K562 (cell line): ENCODE data around the gene CCDC160. TPM values are rescaled to one million over a fixed set of nuclear protein-coding genes. Genes with fewer than 3 reads are reported as not detected.

ENCODE experiments used
- ATAC-seq: fragments of 200-7000 bp; cut with Tn5 transposase; 3 replicates; pipeline ENCODE4 v1.9.1; 2020; ENCODE audit warnings: moderate library complexity
- BruUV-seq: library from RNA; stranded (reverse); fragments of 400-500 nt; replicated peaks from 2 replicates; lab custom pipeline; 2021; lab: Mats Ljungman, UMichigan
- CTCF ChIA-PET: fragments of 300-600 bp; formaldehyde crosslinking; extraction: SDS; loops from one replicate; lab custom pipeline; 2021; ENCODE audit warnings: low intra/inter-chr PET ratio; lab: Yijun Ruan, JAX
- POLR2A ChIA-PET: fragments of 300-600, 350-650 bp; sonication (Branson Sonifier 250); formaldehyde crosslinking; extraction: SDS; loops from one replicate; lab custom pipeline; 2021; ENCODE audit warnings: antibody characterized with exemption, inconsistent platforms; lab: Yijun Ruan, JAX
- DNase-seq, 4 experiments: peaks; one replicate each; pipeline versions ENCODE4 v3.0.0 to v3.0.0-alpha.2; 2011 to 2018; ENCODE audit warnings: low spot score in 3 of 4, mixed read lengths in 3 of 4; ENCODE audit errors: extremely low read depth in 1 of 4
- FAIRE-seq: peaks from 2 replicates; lab custom pipeline; 2011; peaks lifted over from hg19 to GRCh38; lab: Jason Lieb, UNC
- H2AFZ ChIP-seq: 2 replicates; pipeline ENCODE4 v1.6.0; 2011; ENCODE audit warnings: low read depth, low read length, control low read depth, inconsistent platforms
- H3K27ac ChIP-seq: fragments of 200-600 bp; 3 replicates; pipeline ENCODE4 v1.8.0; 2011; ENCODE audit warnings: low read depth, mild to moderate bottlenecking, control low read depth, inconsistent platforms, low read length, moderate library complexity, mixed read lengths; ENCODE audit errors: extremely low read depth
- H3K27me3 ChIP-seq, 2 experiments: fragments of 300-600 bp in 1 of 2; 2 replicates in 1 of 2; 3 replicates in 1 of 2; pipeline versions ENCODE4 v1.6.0 to v1.8.0; 2011; ENCODE audit warnings: inconsistent platforms in 2 of 2, low read length in 2 of 2, mild to moderate bottlenecking in 1 of 2, mixed read lengths in 1 of 2, moderate library complexity in 1 of 2; ENCODE audit not compliant: control insufficient read depth in 2 of 2, insufficient read depth in 2 of 2
- H3K36me3 ChIP-seq: fragments of 300-600 bp; 3 replicates; pipeline ENCODE4 v1.8.0; 2011; ENCODE audit warnings: mild to moderate bottlenecking, low read length, inconsistent platforms; ENCODE audit not compliant: control insufficient read depth, insufficient read depth
- H3K4me1 ChIP-seq, 2 experiments: fragments of 200-600 bp in 1 of 2; replicated peaks in 1 of 2; 2 replicates in 1 of 2; 3 replicates in 1 of 2; pipeline versions ENCODE4 v1.5.1 to v1.8.0; 2011; ENCODE audit warnings: inconsistent platforms in 2 of 2, low read length in 2 of 2, mild to moderate bottlenecking in 1 of 2, mixed read lengths in 1 of 2, moderate library complexity in 1 of 2; ENCODE audit not compliant: control insufficient read depth in 2 of 2, insufficient read depth in 2 of 2
- H3K4me2 ChIP-seq: 2 replicates; pipeline ENCODE4 v1.6.1; 2011; ENCODE audit warnings: low read length, control low read depth, inconsistent platforms, mixed read lengths; ENCODE audit not compliant: insufficient read depth
- H3K4me3 ChIP-seq: fragments of 200-600 bp; sonication (generic), shearing (Covaris generic); 2 replicates; pipeline ENCODE4 v1.5.1; 2016; ENCODE audit warnings: control low read depth, inconsistent platforms
- H3K79me2 ChIP-seq: fragments of 200-600 bp; 3 replicates; pipeline ENCODE4 v1.8.0; 2011; ENCODE audit warnings: low read length, inconsistent platforms; ENCODE audit not compliant: control insufficient read depth, insufficient read depth
- H3K9ac ChIP-seq, 2 experiments: 2 replicates each; pipeline versions ENCODE4 v1.6.0 to v1.6.1; 2011; ENCODE audit warnings: low read depth in 2 of 2, low read length in 2 of 2, control low read depth in 1 of 2, inconsistent platforms in 1 of 2, mild to moderate bottlenecking in 1 of 2, mixed read lengths in 1 of 2; ENCODE audit not compliant: insufficient read depth in 1 of 2
- H3K9me1 ChIP-seq: one replicate; pipeline ENCODE4 v1.6.0; 2011; ENCODE audit warnings: inconsistent platforms, mild to moderate bottlenecking, low read length, moderate library complexity; ENCODE audit not compliant: control insufficient read depth, insufficient read depth
- H3K9me3 ChIP-seq: replicated peaks from 2 replicates; pipeline ENCODE4 v1.5.1; 2011; ENCODE audit warnings: low read depth, low read length, inconsistent platforms; ENCODE audit not compliant: control insufficient read depth, insufficient read depth
- H4K20me1 ChIP-seq: replicated peaks from 2 replicates; pipeline ENCODE4 v1.6.1; 2011; ENCODE audit warnings: low read length, inconsistent platforms, mixed read lengths; ENCODE audit not compliant: control insufficient read depth, insufficient read depth
- GTF2B ChIP-seq: IDR thresholded peaks from 2 replicates; pipeline ENCODE4 v1.6.1; 2011; ENCODE audit not compliant: insufficient read length; ENCODE audit errors: extremely low read depth
- HNRNPL ChIP-seq: fragments of 200-400 bp; formaldehyde crosslinking; IDR thresholded peaks from 2 replicates; pipeline ENCODE4 v1.6.1; 2017; ENCODE audit warnings: low read depth, mild to moderate bottlenecking, low read length
- MITF ChIP-seq: IDR thresholded peaks from 2 replicates; pipeline ENCODE4 v1.6.1; 2014; ENCODE audit warnings: antibody characterized with exemption
- NEUROD1 ChIP-seq: fragments of 150-350 bp; IDR thresholded peaks from 2 replicates; pipeline ENCODE4 v1.6.1; 2014; ENCODE audit warnings: borderline replicate concordance, low read length, low read depth; ENCODE audit not compliant: partially characterized antibody
- NFE2L1 ChIP-seq: fragments of 450-650 bp; IDR thresholded peaks from 2 replicates; pipeline ENCODE4 v1.6.1; 2016; ENCODE audit warnings: missing genetic modification characterization, low read depth, mild to moderate bottlenecking, missing compliant biosample characterization, moderate library complexity, borderline replicate concordance
- POLR2H ChIP-seq: IDR thresholded peaks from 2 replicates; pipeline ENCODE4 v1.6.1; 2016; ENCODE audit warnings: missing genetic modification characterization, low read depth, mild to moderate bottlenecking, control low read depth, missing compliant biosample characterization, moderate library complexity
- U2AF2 ChIP-seq: fragments of 200-400 bp; formaldehyde crosslinking; optimal IDR thresholded peaks from 2 replicates; pipeline ENCODE3; 2017; ENCODE audit warnings: low read depth, mild to moderate bottlenecking, low read length
- WGBS: fragments of 100-300 bp; shearing (Covaris generic); methylation state at CpG from one replicate; pipeline ENCODE4 v1.1.6; 2016; ENCODE audit warnings: low coverage, mixed read lengths; ENCODE audit not compliant: insufficient coverage; ENCODE audit errors: missing lambda C conversion rate; 5-methylcytosine and 5-hydroxymethylcytosine counted together
- in situ Hi-C: fragments of 300-500 bp; cut with MboI; formaldehyde crosslinking; loops from 4 replicates; pipeline ENCODE4 v1.15.0; 2018; ENCODE audit warnings: inconsistent platforms, mixed read lengths
- intact Hi-C: fragments of 100-400 bp; cut with micrococcal nuclease; formaldehyde crosslinking; loops from 2 replicates; pipeline ENCODE4 v1.14.2; 2022
- polyA plus RNA-seq, 8 experiments: library from polyadenylated mRNA; depleted of rRNA in 4 of 8; stranded (reverse) in 5 of 8; unstranded in 3 of 8; fragments of >200 nt; fragmentation: Nextera tagmentation in 2 of 8; fragmentation: Illumina TruSeq in 1 of 8; extraction: Ambion mirVana in 2 of 8; extraction: Trizol in 1 of 8; gene quantifications; 2 replicates each; pipeline versions ENCODE4 v1.2.1 to v1.2.3, GENCODE V29; 2011 to 2014; ENCODE audit warnings: inconsistent platforms in 1 of 8, missing spikeins in 1 of 8
- total RNA-seq, 7 experiments: library from RNA; depleted of rRNA in 6 of 7; stranded (reverse); fragments of >200 nt in 6 of 7; fragmentation: Illumina TruSeq in 2 of 7; extraction: Trizol in 2 of 7; gene quantifications; 2 replicates each; pipeline versions ENCODE4 v1.2.1 to v1.2.3, GENCODE V29; 2011 to 2021; ENCODE audit warnings: low replicate concordance in 1 of 7

CCDC160 gene
- total and polyA plus RNA-seq, 9 of the 15 experiments (the other 6 are each of a cell fraction or from before 2014, with no cell fraction given), result not detected

GRCh38 chrX:134239016-134239415, 2.0 kb downstream of the CCDC160 start:
- TF ChIP-seq U2AF2 (no peak), POLR2H (tag) (no peak), NFE2L1 (tag) (no peak), NEUROD1 (no peak), GTF2B (no peak), MITF (no peak), HNRNPL (no peak)
- TF ChIP-seq, all 486 proteins: peak for 0
- Histone ChIP-seq H3K27me3 (peaks cover 2 to 18% of the 10 kb centered on the region in 2 experiments; a peak in 3 of 5 replicates), H3K27ac (no peak overlapping the region), H2AFZ (no peak overlapping the region), H3K79me2 (no peaks in the 10 kb centered on the region), H3K4me2 (no peak overlapping the region), H3K36me3 (no peaks in the 10 kb centered on the region), H4K20me1 (no peaks in the 10 kb centered on the region), H3K9ac (no peak overlapping the region), H3K9me1 (no peaks in the 10 kb centered on the region), H3K4me1 (peaks cover 0 to 9% of the 10 kb centered on the region in 2 experiments; a peak in 2 of 5 replicates), H3K9me3 (no peaks in the 10 kb centered on the region), H3K4me3 (no peak overlapping the region)
- 0% methylated on average over 1 of the region's 1 CpG for WGBS
- DNase-seq (no peak), ATAC-seq (no peak), FAIRE-seq (no peak)
- intact Hi-C loops (no loop called here), in situ Hi-C loops (no loop called here)
- ChIA-PET POLR2A (no interaction called here), CTCF (no interaction called here)
- BruUV-seq, result no TSS peak
